ENCODE results near the gene EEF1AKMT1.
"Not testable (repeated sequence)": the region's sequence is repeated elsewhere in the genome, so short reads cannot be mapped to it uniquely, and the experiment has no call there.

The EEF1AKMT1 gene

GRCh38 chr13:20700288-20700687, 73.5 kb downstream of the EEF1AKMT1 start:
- DNase-seq (ENCODE audit: extremely low read depth in 1 of 2, low read depth in 1 of 2): no peak

- DNase-seq (ENCODE audit: extremely low read depth in 1 of 2, low read depth in 1 of 2): no peak
Observed at GRCh38 chr13:20699715-20700114, 74.0 kb downstream of the EEF1AKMT1 start.

- DNase-seq (ENCODE audit: extremely low read depth in 1 of 2, low read depth in 1 of 2): no peak
Observed at GRCh38 chr13:20696073-20696472, 77.7 kb downstream of the EEF1AKMT1 start.

GRCh38 chr13:20691616-20692015, 82.1 kb downstream of the EEF1AKMT1 start:
- DNase-seq (ENCODE audit: extremely low read depth in 1 of 2, low read depth in 1 of 2): no peak

- no peak for DNase-seq (ENCODE audit: extremely low read depth in 1 of 2, low read depth in 1 of 2)
Observed at GRCh38 chr13:20689291-20689690, 84.5 kb downstream of the EEF1AKMT1 start.

GRCh38 chr13:20686863-20687579, 86.7 kb downstream of the EEF1AKMT1 start:
- DNase-seq (ENCODE audit: extremely low read depth in 1 of 2, low read depth in 1 of 2): no peak

GRCh38 chr13:20686167-20686566, 87.6 kb downstream of the EEF1AKMT1 start:
- no peak for DNase-seq (ENCODE audit: extremely low read depth in 1 of 2, low read depth in 1 of 2)

- no peak for DNase-seq (ENCODE audit: extremely low read depth in 1 of 2, low read depth in 1 of 2)
Observed at GRCh38 chr13:20685092-20685491, 88.7 kb downstream of the EEF1AKMT1 start.

GRCh38 chr13:20684546-20684945, 89.2 kb downstream of the EEF1AKMT1 start:
- no peak for DNase-seq (ENCODE audit: extremely low read depth in 1 of 2, low read depth in 1 of 2)

- no peak for DNase-seq (ENCODE audit: extremely low read depth in 1 of 2, low read depth in 1 of 2)
Observed at GRCh38 chr13:20684041-20684440, 89.7 kb downstream of the EEF1AKMT1 start.

GRCh38 chr13:20682061-20682460, 91.7 kb downstream of the EEF1AKMT1 start:
- no peak for DNase-seq (ENCODE audit: extremely low read depth in 1 of 2, low read depth in 1 of 2)

- DNase-seq (ENCODE audit: extremely low read depth in 1 of 2, low read depth in 1 of 2): not testable (repeated sequence)
Observed at GRCh38 chr13:20681481-20681880, 92.3 kb downstream of the EEF1AKMT1 start.

GRCh38 chr13:20680416-20681080, 93.2 kb downstream of the EEF1AKMT1 start:
- DNase-seq (ENCODE audit: extremely low read depth in 1 of 2, low read depth in 1 of 2): no peak

- DNase-seq (ENCODE audit: extremely low read depth in 1 of 2, low read depth in 1 of 2): no peak
Observed at GRCh38 chr13:20679879-20680278, 93.9 kb downstream of the EEF1AKMT1 start.
